NT2/D1 (cell line): ENCODE measurements around the gene ADH1C.
A peak's percentile ranks its signal among the peaks of the same experiment; 100 is the strongest.
"Not testable (repeated sequence)": the region's sequence is repeated elsewhere in the genome, so short reads cannot be mapped to it uniquely, and the experiment has no call there.

Experiments used
- DNase-seq: peaks from one replicate; pipeline ENCODE4 v3.0.0-alpha.2; 2011; ENCODE audit warnings: low read depth, low spot score
- H3K27me3 ChIP-seq: 2 replicates; pipeline ENCODE4 v1.6.0; 2011; ENCODE audit warnings: mild to moderate bottlenecking; ENCODE audit not compliant: insufficient read length, insufficient read depth
- H3K36me3 ChIP-seq: 2 replicates; pipeline ENCODE4 v1.6.1; 2011; ENCODE audit warnings: mild to moderate bottlenecking, low read length, mixed read lengths; ENCODE audit not compliant: insufficient read depth, insufficient read length
- H3K4me1 ChIP-seq: 2 replicates; pipeline ENCODE4 v1.5.1; 2011; ENCODE audit not compliant: insufficient read depth, insufficient read length
- H3K4me3 ChIP-seq: 2 replicates; pipeline ENCODE4 v1.5.1; 2011; ENCODE audit warnings: low read depth; ENCODE audit not compliant: insufficient read length
- H3K9ac ChIP-seq: 2 replicates; pipeline ENCODE4 v1.6.0; 2011; ENCODE audit warnings: low read depth; ENCODE audit not compliant: insufficient read length
- H3K9me3 ChIP-seq: 2 replicates; pipeline ENCODE4 v1.5.1; 2011; ENCODE audit warnings: mild to moderate bottlenecking, low read length; ENCODE audit not compliant: insufficient read depth
- SUZ12 ChIP-seq: IDR thresholded peaks from 2 replicates; pipeline ENCODE4 v1.6.1; 2011; ENCODE audit not compliant: insufficient read length, insufficient read depth; ENCODE audit errors: extremely low read depth
- YY1 ChIP-seq: IDR thresholded peaks from 2 replicates; pipeline ENCODE4 v1.6.1; 2011; ENCODE audit not compliant: insufficient read length, insufficient read depth
- ZNF274 ChIP-seq: IDR thresholded peaks from 2 replicates; pipeline ENCODE4 v1.6.1; 2011; ENCODE audit warnings: mild to moderate bottlenecking, low read depth, low read length

The ADH1C gene

GRCh38 chr4:99383833-99384392 is 31.4 kb upstream of the ADH1C start:
- H3K4me1 ChIP-seq = no peaks in the 10 kb centered on the region
- no peaks in the 10 kb centered on the region for H3K36me3 ChIP-seq
- DNase-seq = no peak
- no peak overlapping the region for H3K4me3 ChIP-seq
- no peak for TF ChIP-seq SUZ12
- TF ChIP-seq ZNF274 = no peak
- no peak for TF ChIP-seq YY1
- no peak overlapping the region for H3K9ac ChIP-seq
- no peaks in the 10 kb centered on the region for H3K9me3 ChIP-seq
- H3K27me3 ChIP-seq = no peaks in the 10 kb centered on the region

GRCh38 chr4:99383399-99383798 is 30.9 kb upstream of the ADH1C start:
- Histone ChIP-seq H3K9me3 (no peaks in the 10 kb centered on the region), H3K27me3 (no peaks in the 10 kb centered on the region), H3K4me1 (no peaks in the 10 kb centered on the region), H3K4me3 (no peak overlapping the region), H3K36me3 (no peaks in the 10 kb centered on the region), H3K9ac (no peak overlapping the region)
- TF ChIP-seq YY1 = no peak
- no peak for TF ChIP-seq SUZ12
- no peak for TF ChIP-seq ZNF274
- DNase-seq = no peak

GRCh38 chr4:99382745-99383360 is 30.3 kb upstream of the ADH1C start:
- Histone ChIP-seq H3K9me3 (no peaks in the 10 kb centered on the region), H3K27me3 (no peaks in the 10 kb centered on the region), H3K9ac (no peak overlapping the region), H3K36me3 (no peaks in the 10 kb centered on the region), H3K4me1 (no peaks in the 10 kb centered on the region), H3K4me3 (no peak overlapping the region)
- TF ChIP-seq YY1 = no peak
- TF ChIP-seq SUZ12 = no peak
- no peak for TF ChIP-seq ZNF274
- no peak for DNase-seq

GRCh38 chr4:99381588-99382175 is 29.1 kb upstream of the ADH1C start:
- Histone ChIP-seq H3K27me3 (no peaks in the 10 kb centered on the region), H3K9ac (no peak overlapping the region), H3K9me3 (no peaks in the 10 kb centered on the region), H3K4me3 (no peak overlapping the region), H3K4me1 (no peaks in the 10 kb centered on the region), H3K36me3 (no peaks in the 10 kb centered on the region)
- no peak for DNase-seq
- TF ChIP-seq YY1 (no peak), ZNF274 (no peak), SUZ12 (no peak)

GRCh38 chr4:99379571-99379970 is 27.0 kb upstream of the ADH1C start:
- TF ChIP-seq SUZ12 (no peak), YY1 (no peak), ZNF274 (no peak)
- Histone ChIP-seq H3K27me3 (no peaks in the 10 kb centered on the region), H3K9ac (no peak overlapping the region)

GRCh38 chr4:99378876-99379275 is 26.3 kb upstream of the ADH1C start:
- TF ChIP-seq YY1 (no peak), SUZ12 (no peak), ZNF274 (no peak)
- H3K9ac ChIP-seq = no peak overlapping the region
- no peak for DNase-seq
- no peaks in the 10 kb centered on the region for H3K36me3 ChIP-seq
- no peaks in the 10 kb centered on the region for H3K9me3 ChIP-seq
- no peaks in the 10 kb centered on the region for H3K4me1 ChIP-seq
- H3K27me3 ChIP-seq = no peaks in the 10 kb centered on the region
- H3K4me3 ChIP-seq = no peak overlapping the region

More at GRCh38 chr4:99379571-99379970, 27.0 kb upstream of the ADH1C start:
- Histone ChIP-seq H3K4me3 (no peak overlapping the region), H3K36me3 (no peaks in the 10 kb centered on the region), H3K4me1 (no peaks in the 10 kb centered on the region), H3K9me3 (no peaks in the 10 kb centered on the region)
- no peak for DNase-seq

- H3K9ac ChIP-seq, H3K9me3 ChIP-seq, H3K27me3 ChIP-seq, H3K4me3 ChIP-seq, H3K4me1 ChIP-seq, H3K36me3 ChIP-seq: not testable (repeated sequence)
- DNase-seq = peak; percentile 13
Measured at GRCh38 chr4:99377341-99377740, 24.8 kb upstream of the ADH1C start.

GRCh38 chr4:99372464-99372863 is 19.9 kb upstream of the ADH1C start:
- H3K4me3 ChIP-seq, H3K36me3 ChIP-seq, DNase-seq, H3K27me3 ChIP-seq, H3K4me1 ChIP-seq, H3K9ac ChIP-seq, H3K9me3 ChIP-seq: not testable (repeated sequence)

- DNase-seq, H3K9me3 ChIP-seq: not testable (repeated sequence)
Measured at GRCh38 chr4:99367817-99368216, 15.3 kb upstream of the ADH1C start.

More at GRCh38 chr4:99367817-99368216, 15.3 kb upstream of the ADH1C start:
- H3K36me3 ChIP-seq, H3K9ac ChIP-seq, H3K4me3 ChIP-seq, H3K4me1 ChIP-seq, H3K27me3 ChIP-seq: not testable (repeated sequence)
